GM12801 (cell line): Measurements from ENCODE around the gene C7.

Experiments used
- CTCF ChIP-seq: IDR thresholded peaks from one replicate; pipeline ENCODE4 v1.5.1; 2011; ENCODE audit warnings: control low read depth; ENCODE audit not compliant: insufficient read length; ENCODE audit errors: extremely low read depth

C7 gene

DNA sequence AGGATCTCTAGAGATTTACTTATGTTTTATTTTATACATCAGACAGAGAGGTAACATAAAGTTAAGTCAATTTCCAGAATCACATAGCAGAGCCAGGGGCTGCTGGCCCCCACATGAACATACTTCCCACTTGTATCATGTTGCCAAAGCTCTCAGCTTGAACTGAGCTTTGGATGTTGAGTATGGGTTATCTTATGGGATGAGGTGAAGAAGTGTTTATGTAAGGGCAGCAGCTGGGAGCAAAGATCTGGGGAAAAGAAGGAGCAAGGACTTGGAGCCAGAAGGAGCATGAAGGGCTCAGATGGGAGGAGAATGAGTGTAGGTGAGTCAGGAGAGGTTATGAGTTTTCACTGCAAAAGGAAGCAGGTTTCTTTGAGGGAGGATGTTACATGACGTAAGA, 89.8 kb downstream of the C7 start:
- TF ChIP-seq CTCF, result no peak

GRCh38 chr5:40999966-41000365, 90.7 kb downstream of the C7 start:
- no peak for TF ChIP-seq CTCF

DNA sequence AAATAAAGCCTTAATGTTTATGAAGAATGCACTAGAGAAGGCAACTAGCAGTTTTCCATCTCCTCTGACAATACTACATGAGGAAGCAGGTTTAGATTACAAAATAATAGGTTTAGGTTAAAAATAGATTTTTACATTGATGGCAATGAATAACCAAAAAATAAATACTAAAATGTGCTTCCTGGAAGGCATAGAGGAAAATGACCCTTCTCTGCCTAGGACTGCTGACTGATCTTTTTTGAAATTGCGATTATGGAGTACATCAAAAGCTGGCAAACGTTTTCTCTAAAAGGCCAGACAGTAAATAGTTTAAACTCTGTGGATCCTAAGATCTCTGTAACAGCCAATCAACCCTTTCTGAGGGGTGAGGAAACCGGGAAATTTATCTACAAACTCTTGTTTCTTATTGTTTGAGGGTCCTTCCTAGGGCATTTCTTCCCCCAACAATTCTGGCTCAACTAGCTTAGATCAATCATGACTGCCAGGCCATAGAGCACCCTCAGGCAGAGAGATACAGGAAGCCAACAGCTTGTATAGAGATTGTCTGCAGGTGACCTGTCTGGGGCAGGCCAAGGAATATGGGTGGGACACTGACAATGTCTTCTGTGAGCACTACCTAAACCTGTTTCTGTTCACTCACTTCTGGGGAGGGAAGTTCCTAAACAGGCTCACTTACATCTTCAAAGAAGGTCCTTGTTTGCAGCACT, 94.5 kb downstream of the C7 start:
- TF ChIP-seq CTCF, result no peak

DNA sequence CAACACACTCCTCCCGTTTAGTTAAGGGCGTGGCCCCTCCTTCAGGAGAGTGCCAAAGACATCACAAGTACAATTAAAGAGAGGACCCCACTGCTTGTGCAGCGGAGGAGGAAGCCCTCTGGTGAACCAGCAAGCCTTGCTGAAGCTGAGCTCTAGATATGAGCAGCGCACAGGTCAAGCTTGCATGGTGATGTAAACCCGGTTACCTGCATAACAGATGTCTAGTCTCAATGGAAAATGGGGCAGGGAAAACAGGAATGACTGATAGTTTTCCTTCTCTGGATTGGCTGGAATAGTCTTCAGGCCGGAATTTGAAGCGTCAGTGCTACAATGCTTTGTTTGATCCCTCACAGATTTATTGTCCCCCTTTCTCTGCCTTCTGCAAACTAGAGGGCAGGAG, 95.6 kb downstream of the C7 start:
- no peak for TF ChIP-seq CTCF

- TF ChIP-seq CTCF, result no peak
Measured at GRCh38 chr5:41009232-41009631, 99.9 kb downstream of the C7 start.

GRCh38 chr5:41010572-41010971, 101.3 kb downstream of the C7 start:
- TF ChIP-seq CTCF, result no peak

DNA sequence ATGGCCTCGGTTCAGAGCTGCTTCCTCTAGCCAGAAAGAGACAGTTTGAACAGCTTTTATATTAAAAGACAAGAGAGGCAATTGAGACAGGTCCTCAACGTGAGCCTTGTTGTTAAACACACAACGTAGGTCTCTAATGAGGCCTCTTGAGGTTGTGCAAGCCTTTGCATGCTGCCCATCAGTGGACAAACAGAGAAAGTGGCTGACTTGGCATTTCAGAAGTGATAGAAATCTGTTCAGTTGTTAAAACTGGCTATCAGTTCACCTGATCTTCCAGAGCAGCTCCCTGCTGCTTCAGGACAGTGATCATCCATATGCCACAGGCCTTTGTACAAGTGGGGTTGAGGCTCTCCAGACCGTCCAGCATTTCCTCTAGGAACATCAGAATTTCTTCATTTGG, 103.0 kb downstream of the C7 start:
- no peak for TF ChIP-seq CTCF
